Measurements from ENCODE around the gene SIM2.

The SIM2 gene

DNA sequence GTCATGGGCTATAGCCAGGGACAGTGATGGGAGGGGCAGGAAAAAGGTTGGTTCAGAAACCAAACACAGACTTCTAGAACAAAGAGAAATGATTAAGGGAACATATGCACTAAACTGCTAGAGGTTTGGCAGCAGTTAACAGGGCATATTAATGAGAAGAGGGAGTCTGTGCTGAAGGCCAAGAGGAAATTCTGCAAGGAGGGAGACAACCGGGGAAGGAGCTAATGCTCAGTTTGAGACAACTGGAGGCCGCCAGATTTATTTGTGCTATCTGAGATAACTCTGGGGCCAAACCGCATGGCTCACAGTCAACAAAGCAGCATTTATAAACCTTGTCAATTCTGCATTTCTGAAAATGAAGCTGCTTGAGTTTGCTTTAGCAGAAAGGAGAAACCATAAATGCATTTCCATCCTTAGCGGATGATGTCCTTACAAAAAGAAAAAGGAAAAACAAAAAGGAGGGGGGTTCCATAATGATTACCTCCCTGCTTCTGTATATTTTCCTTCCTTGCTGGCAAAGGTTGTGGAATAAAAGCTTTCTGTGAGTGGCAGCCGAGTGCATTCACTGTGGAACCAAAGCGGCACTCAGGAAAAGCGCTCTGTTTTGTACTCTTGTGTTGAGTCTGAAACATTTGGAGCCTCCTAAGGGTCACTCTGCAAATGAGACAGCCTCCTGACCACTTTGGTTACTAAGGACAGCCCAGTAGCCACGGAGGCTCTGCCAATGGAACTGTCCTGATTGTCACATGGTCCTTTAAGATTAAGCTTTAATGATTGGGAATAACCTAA, 70.3 kb downstream of the SIM2 start:
- no peak for DNase-seq

DNA sequence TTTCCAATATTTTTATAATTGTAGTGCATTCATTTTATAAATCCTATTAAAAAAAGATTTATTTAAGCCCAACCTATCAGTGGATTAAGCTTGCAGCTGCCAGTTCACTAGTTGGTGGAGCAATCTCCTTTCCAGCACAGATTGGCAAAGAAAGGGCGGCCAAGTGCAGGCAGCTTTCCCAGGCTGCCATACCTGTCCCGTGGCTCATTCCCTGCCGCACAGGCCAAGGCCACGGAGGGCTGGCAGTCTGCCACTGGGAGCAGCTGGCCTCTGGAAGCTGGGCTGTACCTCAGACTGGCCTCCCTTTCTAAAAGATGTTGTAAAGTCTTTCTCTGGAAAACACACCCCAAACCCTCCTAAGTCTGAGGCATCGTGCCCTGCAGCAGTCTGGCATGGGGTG, 74.2 kb downstream of the SIM2 start:
- DNase-seq, result no peak

DNA sequence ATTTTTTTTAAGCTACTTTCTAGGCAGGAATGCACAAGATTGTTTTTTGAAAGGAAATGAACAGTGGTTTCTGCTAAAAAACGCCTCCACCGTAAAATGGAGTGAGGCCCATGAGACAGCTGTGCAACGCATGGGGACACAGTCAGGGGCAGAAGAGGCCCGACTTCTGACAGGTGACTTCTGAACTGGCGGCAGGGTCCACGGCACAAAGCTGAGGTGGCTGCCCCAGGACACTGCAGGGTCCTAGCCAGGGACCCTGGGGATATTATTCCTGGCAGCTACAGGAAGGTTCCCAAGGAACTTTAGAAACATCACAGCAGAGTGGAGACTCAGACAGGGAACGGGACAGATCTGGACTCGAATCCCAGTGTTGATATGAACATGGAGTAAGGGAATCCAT, 75.1 kb downstream of the SIM2 start:
- DNase-seq, result no peak

DNA sequence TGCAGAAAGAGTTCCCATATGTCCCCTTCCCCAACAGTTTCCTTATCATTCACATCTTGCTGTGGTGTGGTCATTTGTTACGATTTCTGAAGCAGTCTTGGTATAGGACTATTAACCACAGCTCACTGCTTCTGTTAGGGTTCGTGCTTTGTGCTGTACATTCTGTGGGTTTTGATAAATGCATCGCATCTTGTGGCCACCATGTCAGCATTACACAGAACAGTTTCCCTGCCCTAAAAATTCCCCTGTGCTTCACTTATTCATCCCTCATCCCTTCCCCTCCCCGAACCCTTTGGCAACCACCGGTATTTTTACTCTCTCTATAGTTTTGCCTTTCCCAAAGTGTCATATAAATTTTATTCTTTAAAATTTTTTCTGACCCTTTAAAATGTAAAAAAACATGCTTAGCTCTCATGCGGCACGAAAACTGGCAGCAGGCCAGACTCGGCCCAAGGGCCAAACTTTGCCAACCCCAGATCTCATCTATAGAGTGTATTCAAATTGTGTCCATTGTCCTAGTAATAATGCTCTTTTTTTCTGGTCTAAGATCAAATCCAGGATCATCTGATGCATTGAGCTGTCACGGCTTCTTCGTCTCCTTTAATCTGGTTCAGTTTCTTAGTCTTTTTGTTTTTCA, 78.2 kb downstream of the SIM2 start:
- no peak for DNase-seq

DNA sequence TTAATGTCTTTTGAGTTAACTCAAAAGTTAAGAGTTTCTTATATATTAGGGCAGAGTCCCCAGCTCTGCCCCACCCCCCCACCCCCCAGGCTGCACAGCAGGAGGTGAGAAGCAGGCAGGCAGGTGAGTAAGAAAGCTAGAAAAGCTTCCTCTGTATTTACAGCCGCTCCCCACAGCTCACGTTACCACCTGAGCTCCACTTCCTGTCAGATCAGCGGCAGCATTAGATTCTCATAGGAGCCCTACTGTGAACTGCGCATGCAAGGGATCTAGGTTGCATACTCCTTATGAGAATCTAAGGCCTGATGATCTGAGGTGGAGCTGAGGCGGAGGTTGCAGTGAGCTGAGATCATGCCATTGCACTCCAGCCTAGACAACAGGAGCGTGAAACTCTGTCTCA, 81.9 kb downstream of the SIM2 start:
- DNase-seq, result no peak

DNA sequence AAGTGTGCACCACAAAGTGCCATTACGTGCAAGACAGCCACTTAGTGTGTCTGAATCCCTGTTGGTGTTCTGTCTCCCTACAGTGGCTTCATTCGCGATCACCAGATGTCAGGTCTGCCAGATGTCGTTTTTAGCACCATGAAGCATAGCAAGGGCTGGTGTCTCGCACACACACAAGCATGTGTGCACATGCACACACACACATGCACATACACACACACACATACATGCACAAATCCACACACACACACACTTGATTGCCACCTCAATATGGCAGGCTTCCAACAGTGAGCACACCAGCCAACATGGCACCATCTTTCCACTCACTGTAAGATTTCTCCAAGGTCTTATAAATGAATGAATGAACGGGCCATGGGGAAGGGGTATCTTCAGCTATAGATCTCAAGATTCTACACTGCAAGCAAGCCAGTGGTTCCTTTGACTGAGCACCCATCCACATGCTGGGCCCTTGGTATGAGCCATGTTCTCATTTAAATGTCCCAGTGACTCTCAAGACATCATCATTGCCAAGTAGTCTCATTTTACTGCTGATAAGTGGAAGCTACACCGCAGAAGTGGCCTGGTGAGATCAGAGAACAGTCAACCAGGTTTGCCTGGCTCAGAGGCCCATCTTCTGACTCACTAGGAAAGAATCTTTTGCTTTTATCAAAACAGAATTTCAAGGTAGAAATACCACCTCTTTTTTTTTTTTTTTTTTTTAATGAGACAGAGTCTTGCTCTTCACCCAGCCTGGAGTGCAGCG, 84.9 kb downstream of the SIM2 start:
- no peak for DNase-seq

DNA sequence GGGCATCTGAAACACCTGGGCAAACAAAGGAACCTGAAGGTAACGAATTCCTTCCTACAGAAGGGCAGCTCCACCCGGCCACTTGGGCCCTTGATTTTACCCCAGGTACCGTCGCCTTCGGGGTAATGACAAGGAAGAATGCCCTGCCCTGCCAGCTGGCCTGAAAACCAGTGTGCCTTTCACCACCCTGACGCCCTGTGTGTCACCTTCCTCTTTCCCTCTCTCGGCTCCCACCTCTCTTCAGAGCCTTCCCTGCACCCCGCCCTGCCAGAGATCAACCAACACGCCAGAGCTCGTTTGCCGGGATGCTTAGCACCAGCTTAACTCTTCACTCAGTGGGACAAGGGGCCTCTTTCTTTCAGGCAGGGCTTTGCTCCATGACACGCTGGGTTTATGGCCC, 86.0 kb downstream of the SIM2 start:
- no peak for DNase-seq

DNA sequence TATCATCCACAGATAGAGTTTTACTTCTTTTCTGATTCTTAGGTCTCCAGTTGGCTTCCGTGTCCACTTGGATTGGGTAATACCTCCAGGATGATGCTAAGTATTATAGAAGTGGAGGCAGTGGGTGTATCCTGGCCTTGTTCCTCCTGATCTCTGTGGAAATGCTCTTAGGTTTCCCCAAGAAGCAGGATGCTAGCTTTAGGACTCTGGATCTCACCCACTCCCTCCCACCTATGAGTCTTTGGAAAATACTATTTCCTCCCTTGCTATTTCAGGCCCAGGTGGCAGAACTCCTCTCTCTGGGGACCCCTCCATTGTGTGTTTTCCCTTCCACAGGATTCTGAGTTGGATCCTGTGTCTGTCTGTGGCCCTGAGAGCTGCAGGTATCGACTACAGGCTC, 86.7 kb downstream of the SIM2 start:
- DNase-seq, result no peak

DNA sequence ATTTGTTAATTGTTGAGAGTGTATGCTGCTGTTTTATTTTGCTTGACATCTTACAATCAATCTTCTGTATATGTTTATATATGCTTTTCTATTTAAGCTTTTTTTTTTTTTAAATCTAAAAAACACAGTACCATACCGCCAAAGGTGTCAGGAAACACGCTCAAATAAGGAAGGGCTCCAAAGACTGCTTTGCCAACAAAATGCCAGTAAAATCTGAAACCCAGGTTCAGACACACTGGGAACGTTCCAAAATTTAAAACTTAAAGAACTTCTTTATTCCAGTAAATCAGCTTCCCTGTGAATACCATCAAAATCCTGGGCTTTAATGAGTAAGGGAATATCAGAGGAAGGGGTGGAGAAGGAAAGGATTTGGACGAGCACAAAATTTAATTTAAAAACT, 87.3 kb downstream of the SIM2 start:
- no peak for DNase-seq

DNA sequence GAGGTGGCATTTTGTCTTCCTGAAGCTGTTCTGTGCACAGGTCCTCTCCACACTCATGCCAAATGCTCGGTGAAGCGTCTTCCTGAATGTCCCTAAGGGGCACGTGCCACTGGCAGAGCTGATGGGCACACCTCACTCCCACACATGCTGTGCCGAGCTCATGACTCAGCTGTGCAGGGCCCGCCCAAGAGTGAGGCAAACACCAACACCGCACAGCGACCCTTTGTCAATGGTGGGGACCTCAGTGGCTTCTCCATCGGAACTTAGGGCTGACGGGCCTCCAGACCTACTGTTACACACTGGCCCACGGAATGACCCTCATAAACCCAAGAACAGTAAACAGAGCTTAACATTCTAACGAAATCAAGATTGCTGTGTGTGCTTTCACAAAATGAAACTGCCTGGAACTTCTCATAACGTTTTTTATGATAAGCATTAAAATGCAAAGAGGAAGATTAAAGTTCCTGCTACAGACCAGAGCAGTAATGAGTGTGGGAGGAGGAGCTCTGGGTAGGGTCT, 89.3 kb downstream of the SIM2 start:
- no peak for DNase-seq

DNA sequence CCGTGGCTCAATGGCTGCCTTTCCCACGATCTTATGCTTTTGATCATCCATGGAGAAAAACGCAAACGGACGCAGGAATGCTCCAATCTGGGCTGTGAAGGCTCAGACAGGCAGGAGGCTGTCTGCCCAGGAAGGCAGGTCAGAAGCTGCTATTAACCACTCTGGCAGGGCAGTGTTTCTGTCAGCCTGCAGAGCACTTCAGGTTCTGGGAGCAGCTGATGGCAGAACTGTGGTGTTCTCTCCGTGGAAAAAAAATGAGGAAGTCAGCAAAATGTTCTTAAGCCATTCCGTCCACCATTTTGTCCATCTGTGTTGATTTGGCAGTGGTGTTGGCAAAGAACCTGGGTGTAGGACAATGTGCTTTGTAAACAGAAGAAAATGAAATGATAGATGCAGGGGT, 91.7 kb downstream of the SIM2 start:
- peak; percentile 61 for DNase-seq

DNA sequence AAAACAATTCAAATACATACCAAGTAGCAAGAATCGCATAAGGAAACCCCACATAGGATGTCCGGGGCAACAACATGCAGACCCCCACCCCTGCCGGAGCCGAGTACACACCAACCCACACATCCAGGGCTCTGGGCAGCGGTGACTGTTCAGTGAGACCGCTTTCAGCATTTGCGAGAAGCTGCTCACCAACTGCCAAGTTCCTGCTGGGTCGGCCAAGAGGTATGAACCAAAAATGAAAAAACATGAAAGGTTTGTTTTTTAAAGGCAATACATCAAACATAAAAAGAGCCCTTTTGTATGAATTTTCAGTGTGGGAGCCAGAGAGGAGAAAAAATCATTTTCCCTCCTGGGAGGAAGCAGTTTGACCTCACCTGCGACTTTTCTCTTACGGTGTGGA, 92.3 kb downstream of the SIM2 start:
- DNase-seq, result no peak

DNA sequence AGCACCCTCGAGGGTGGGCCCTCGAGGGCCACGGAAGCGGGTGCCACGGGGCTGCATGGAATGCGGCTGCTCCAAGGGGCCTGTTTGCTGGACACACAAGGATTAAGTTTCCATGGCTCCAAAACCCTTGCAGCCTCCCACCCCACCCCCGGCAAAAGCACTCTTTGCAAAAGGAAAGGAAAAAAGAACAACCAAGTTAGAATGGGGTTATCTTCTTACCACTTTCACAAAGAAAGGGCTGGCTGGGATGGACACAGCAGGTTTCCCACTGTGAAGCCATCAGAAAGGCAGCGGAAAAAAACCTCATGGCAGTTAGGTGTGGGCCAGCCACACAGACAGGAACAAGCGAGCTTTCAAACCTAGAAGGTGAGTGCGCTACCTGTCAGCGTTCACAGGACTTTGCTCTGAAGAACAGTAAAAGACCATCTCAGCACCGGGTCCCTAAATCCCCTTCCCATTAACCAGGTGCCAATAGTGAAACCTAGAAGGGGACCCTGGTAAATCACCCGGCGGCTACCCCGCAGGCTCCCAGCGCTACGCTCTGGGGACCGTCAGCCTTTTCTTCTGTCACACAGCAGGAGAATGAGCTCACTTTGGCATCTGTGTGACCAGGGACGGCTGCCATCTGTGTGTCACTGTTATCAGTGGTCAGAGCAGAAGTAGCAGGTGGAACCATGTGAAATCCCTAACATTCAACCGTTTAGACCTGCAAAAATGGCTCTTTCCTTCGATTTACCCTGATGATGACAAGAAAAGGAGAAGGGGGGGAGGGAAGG, 93.0 kb downstream of the SIM2 start:
- DNase-seq, result peak; percentile 63

DNA sequence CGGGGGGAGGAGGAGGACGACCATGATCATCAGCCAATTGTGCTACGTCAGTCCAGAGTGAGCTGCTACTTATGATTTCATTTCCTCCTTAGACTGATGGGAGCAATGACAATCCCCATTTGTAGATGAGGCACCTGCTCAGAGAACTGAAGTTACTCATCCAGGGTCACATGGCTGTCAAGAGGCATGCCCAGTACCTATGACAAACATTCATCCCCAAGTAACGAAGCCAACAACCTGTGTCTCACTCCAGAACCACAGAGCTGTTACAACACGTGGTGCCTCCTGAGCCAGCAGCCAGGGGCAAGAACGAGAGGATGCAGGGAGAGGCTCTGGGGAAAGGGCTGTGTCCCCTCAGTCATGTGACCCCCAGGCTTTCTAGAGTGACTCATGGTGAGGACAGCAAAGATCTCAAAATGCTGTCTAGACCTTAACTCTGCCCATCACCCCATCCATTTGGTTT, 93.6 kb downstream of the SIM2 start:
- no peak for DNase-seq

DNA sequence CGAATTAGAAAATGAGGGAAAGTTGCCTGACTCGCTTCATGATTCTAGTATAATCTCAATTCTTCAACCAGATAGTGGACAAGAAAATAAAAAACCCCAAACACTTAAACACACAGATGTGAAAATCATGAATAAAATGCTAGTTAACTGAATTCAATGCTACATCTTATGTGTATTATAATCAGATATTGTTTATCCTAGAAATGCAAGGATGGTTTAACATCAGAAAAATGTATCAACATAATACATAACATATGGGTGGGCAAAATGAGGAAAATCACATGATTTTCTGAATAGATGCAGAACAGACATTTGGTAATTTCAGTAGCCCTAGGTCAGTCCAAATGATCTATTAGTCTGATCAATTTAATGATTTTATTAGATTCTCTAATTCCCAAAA, 97.2 kb downstream of the SIM2 start:
- DNase-seq, result no peak

DNA sequence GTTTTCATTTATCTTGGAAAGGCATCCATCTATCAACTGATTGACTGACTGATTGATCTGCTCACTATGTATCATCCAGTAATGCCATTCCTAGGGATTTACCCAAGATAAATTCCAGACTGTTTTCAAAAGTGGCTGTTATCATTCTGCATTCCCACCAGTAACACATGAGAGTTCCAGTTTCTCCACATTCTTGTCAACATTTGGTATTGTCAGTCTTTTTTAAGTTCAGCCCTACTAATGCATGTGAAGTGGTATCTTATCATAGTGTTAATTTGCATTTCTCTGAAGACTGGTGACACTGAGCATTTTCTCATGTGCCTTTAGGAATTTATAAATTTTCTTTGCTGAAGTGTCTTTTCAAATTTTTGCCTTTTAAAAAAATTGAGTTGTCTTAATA, 99.6 kb downstream of the SIM2 start:
- no peak for DNase-seq

Measured in retina (tissue), 1 donor.